Progenitor cell of endocrine pancreas (in vitro differentiated cells): ENCODE measurements around the gene FGF5. TPM values are rescaled to one million over a fixed set of nuclear protein-coding genes. Genes with fewer than 3 reads are reported as not detected.

Experiments
- DNase-seq: peaks from one replicate; pipeline ENCODE4 v3.0.0; 2021; ENCODE audit warnings: low spot score; ENCODE audit not compliant: unreplicated experiment
- H3K27ac Mint-ChIP-seq: 2 replicates; pipeline ENCODE4 v1.8.0; 2021; ENCODE audit warnings: mild to moderate bottlenecking, moderate library complexity, mixed read lengths
- H3K27me3 Mint-ChIP-seq: 2 replicates; pipeline ENCODE4 v1.8.0; 2021; ENCODE audit warnings: mixed read lengths
- H3K36me3 Mint-ChIP-seq: 2 replicates; pipeline ENCODE4 v1.8.0; 2022; ENCODE audit warnings: mixed read lengths; ENCODE audit not compliant: insufficient read depth
- H3K4me1 Mint-ChIP-seq: 2 replicates; pipeline ENCODE4 v1.8.0; 2021; ENCODE audit warnings: low read depth, mixed read lengths
- H3K4me3 Mint-ChIP-seq: 2 replicates; pipeline ENCODE4 v1.8.0; 2021; ENCODE audit warnings: low read depth, mild to moderate bottlenecking, moderate library complexity, mixed read lengths
- H3K9me3 Mint-ChIP-seq: 2 replicates; pipeline ENCODE4 v1.8.0; 2021; ENCODE audit warnings: low read depth, mixed read lengths
- CTCF ChIP-seq: fragments of 200-600 bp; sonication (generic); IDR thresholded peaks from one replicate; pipeline ENCODE4 v1.5.0; 2021; ENCODE audit warnings: antibody characterized with exemption, mild to moderate bottlenecking; ENCODE audit not compliant: unreplicated experiment
- total RNA-seq: library from RNA; stranded (reverse); gene quantifications from 2 replicates; pipeline ENCODE4 v1.2.1, GENCODE V29; 2021

The FGF5 gene
- total RNA-seq, 1 donor from 2014 or later = 0.14 TPM

DNA sequence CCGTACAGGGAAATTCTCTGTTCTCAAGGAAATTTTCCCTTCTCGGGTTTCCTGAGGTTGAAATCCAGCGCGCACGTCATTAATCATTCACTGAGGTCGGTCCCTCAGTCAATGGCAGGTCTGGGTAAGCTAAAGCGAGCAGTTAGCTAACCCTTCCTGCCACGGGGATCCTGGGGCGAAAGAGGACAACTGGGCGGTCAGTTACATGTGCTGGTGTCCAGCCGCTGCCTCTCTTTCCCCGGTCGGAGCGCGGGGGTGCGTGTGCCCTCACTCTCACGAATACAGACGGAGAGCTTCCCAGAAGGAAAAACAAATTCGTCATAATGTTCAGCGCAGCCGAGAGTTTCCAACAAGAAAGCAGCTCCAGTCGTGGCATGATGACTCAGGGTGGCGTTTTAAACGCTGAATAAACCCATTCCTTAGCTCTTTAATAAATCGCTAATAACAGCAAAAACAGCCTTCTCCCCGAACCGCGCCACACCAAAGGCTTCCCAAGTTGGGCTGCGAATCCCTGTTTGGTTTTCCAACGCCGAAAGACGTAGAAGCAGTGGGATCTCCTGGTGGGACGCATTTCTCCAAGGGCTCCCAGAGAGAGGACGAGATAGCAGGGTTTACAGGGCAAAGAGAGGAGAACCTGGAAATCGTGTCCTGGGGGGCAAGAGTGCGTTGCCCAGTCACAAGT is 752 bp upstream of the FGF5 start:
- peak overlapping the region; percentile 72 for H3K4me3 Mint-ChIP-seq
- H3K36me3 Mint-ChIP-seq = no peaks in the 10 kb centered on the region
- no peak overlapping the region for H3K27ac Mint-ChIP-seq
- peaks cover 95% of the 10 kb centered on the region for H3K27me3 Mint-ChIP-seq
- TF ChIP-seq CTCF = no peak
- H3K4me1 Mint-ChIP-seq = peaks cover 28% of the 10 kb centered on the region
- no peaks in the 10 kb centered on the region for H3K9me3 Mint-ChIP-seq
- no peak for DNase-seq

GRCh38 chr4:80266902-80267380 is 477 bp downstream of the FGF5 start:
- DNase-seq = no peak
- H3K4me3 Mint-ChIP-seq = peak overlapping the region; percentile 72
- peaks cover 28% of the 10 kb centered on the region for H3K4me1 Mint-ChIP-seq
- H3K36me3 Mint-ChIP-seq = no peaks in the 10 kb centered on the region
- H3K9me3 Mint-ChIP-seq = no peaks in the 10 kb centered on the region
- H3K27ac Mint-ChIP-seq = no peak overlapping the region
- no peak for TF ChIP-seq CTCF
- peaks cover 94% of the 10 kb centered on the region for H3K27me3 Mint-ChIP-seq

DNA sequence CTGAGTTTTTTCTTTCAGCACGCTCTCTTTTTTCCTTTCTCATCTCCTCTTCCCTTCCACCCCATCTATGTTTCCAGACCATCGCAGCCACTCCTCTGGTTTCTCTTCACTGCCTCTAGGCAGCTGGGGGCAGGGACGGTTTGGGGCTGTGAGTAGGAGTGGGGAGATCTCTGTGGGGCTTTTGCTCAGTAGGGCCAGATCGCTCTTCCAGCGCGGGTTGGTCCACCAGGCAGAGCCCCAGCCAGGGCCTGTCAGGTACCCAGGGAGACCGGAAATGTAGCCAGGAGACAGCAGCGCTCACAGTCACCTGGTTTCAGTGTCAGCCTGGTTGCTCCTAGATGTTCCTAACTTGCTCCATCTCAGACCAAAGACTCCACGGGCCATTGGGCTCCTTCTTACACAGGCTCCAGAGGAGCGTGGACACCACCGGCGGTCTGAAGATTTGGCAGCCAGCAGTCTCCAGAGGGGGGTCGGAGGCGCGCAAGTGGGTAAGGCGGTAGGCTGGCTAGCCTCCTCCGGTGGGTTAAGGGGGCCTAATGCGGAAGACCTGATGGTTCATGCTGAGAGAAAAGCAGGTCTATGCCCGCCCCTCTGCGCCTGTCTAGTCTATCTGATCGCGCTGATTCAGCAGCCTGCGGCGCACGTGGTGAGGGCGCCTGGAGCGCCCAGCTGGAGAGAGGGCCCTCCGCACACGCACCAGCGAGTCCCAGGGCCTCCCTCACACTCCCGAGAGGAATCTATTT is 1.8 kb downstream of the FGF5 start:
- peaks cover 26% of the 10 kb centered on the region for H3K4me1 Mint-ChIP-seq
- no peak overlapping the region for H3K27ac Mint-ChIP-seq
- H3K9me3 Mint-ChIP-seq = no peaks in the 10 kb centered on the region
- peaks cover 81% of the 10 kb centered on the region for H3K27me3 Mint-ChIP-seq
- H3K36me3 Mint-ChIP-seq = no peaks in the 10 kb centered on the region
- no peak overlapping the region for H3K4me3 Mint-ChIP-seq
- DNase-seq = no peak
- no peak for TF ChIP-seq CTCF

DNA sequence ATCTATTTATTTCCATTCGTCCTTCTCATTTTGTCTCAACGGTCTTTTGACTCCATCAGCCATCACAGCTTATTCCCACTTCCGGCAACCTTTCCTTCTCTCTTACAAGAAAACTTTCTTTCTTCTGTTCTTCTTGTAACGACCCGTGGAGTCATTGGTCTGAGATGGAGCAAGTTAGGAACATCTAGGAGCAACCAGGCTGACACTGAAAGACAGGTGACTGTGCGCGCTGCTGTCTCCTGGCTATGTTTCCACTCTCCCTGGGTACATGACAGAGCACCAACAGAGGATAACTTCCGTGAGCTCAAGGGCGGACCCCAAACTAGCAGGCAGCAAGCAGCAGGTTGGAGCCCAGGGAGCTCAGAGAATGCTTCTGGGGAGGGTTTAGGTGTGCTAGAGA is 2.5 kb downstream of the FGF5 start:
- no peak overlapping the region for H3K27ac Mint-ChIP-seq
- H3K4me3 Mint-ChIP-seq = no peak overlapping the region
- H3K9me3 Mint-ChIP-seq = no peaks in the 10 kb centered on the region
- DNase-seq = no peak
- peaks cover 76% of the 10 kb centered on the region for H3K27me3 Mint-ChIP-seq
- no peak for TF ChIP-seq CTCF
- H3K36me3 Mint-ChIP-seq = no peaks in the 10 kb centered on the region
- peaks cover 21% of the 10 kb centered on the region for H3K4me1 Mint-ChIP-seq

GRCh38 chr4:80270321-80270720 is 3.9 kb downstream of the FGF5 start:
- Mint-ChIP-seq H3K4me3 (no peak overlapping the region), H3K27ac (no peak overlapping the region), H3K4me1 (peaks cover 12% of the 10 kb centered on the region), H3K36me3 (no peaks in the 10 kb centered on the region), H3K27me3 (peaks cover 62% of the 10 kb centered on the region), H3K9me3 (no peaks in the 10 kb centered on the region)
- no peak for DNase-seq
- no peak for TF ChIP-seq CTCF
